ENCODE results near the gene SLC26A9. TPM values are rescaled to one million over a fixed set of nuclear protein-coding genes. Genes with fewer than 3 reads are reported as not detected.

SLC26A9 gene
- total RNA-seq, 4 donors from 2014 or later = not detected

DNA sequence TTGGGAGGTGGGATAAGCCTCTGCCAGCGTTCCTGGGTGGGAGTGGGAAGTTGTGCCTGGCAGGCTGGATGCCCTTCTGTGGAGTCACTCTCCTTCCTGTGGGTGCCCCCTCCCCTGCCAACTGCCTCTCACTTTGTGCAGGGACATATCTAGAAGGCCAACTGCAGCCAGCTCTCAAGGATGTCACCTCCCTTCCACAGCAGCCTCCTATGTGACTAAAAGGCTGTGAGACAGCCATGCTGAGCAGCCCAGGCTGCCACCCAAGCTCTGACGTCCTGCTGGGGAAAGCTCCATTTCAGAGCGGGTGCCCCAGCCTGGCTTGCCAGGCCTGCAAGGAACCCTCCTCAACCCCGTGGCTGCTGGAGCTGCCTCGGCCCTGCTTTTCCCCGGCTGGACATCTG, 19.6 kb upstream of the SLC26A9 start:
- Histone ChIP-seq H3K27me3 (no peaks in the 10 kb centered on the region), H3K9me3 (no peaks in the 10 kb centered on the region), H3K36me3 (no peaks in the 10 kb centered on the region), H3K4me3 (no peak overlapping the region), H3K4me1 (no peaks in the 10 kb centered on the region), H3K27ac (no peak overlapping the region)
- intact Hi-C loops (cut with DNase I; ENCODE audit: low total_unique reads) = no loop called here
- DNase-seq = no peak
- TF ChIP-seq, protein P1, sequence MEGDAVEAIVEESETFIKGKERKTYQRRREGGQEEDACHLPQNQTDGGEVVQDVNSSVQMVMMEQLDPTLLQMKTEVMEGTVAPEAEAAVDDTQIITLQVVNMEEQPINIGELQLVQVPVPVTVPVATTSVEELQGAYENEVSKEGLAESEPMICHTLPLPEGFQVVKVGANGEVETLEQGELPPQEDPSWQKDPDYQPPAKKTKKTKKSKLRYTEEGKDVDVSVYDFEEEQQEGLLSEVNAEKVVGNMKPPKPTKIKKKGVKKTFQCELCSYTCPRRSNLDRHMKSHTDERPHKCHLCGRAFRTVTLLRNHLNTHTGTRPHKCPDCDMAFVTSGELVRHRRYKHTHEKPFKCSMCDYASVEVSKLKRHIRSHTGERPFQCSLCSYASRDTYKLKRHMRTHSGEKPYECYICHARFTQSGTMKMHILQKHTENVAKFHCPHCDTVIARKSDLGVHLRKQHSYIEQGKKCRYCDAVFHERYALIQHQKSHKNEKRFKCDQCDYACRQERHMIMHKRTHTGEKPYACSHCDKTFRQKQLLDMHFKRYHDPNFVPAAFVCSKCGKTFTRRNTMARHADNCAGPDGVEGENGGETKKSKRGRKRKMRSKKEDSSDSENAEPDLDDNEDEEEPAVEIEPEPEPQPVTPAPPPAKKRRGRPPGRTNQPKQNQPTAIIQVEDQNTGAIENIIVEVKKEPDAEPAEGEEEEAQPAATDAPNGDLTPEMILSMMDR (IDR thresholded peaks at IDR 0.05) = no peak
- TF ChIP-seq POLR2A (IDR thresholded peaks at IDR 0.05) = no peak

DNA sequence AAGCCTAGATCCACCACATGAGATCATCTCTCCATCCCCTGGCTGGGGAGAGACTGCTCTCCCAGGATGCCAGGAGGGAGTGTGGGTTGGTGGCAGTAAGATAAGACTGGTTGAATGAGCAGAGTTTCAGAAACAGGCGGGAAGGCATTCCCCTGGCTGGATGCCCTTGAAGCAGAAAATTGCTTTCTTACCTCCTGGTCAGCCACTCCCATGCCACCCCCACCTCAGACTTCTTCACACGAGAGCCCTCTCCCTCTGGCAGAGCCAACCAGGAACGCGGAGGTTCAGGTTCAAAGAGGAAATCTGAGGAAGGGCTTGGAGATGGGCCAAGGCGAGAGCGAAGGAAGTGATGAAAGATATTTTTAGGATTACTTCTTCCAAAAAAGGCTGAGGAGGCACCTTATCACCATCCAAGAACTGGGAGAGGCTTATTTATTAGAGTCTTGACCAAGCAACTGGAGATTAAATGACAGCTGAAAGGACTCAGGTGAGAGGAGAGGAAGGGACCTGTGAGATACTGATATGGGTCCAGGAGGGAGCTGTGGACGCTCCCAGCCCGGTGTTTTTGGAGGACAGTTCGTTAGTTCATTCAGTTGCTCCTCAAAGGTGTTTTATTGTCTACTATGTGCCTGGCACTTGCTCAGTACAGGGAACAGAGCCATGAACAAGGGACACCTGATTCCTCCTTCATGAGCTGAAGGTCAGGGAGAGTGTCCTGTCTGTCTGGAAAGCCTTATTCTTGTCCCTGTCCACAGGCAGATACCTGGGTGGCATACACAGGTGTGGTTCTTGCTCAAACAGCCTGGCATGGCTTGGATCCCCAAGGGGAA, 18.9 kb upstream of the SLC26A9 start:
- no peaks in the 10 kb centered on the region for H3K36me3 ChIP-seq
- DNase-seq = no peak
- no peaks in the 10 kb centered on the region for H3K9me3 ChIP-seq
- no peaks in the 10 kb centered on the region for H3K27me3 ChIP-seq
- H3K4me1 ChIP-seq = no peaks in the 10 kb centered on the region
- TF ChIP-seq, protein P1 (IDR thresholded peaks at IDR 0.05) = no peak
- no peak for TF ChIP-seq POLR2A (IDR thresholded peaks at IDR 0.05)
- H3K27ac ChIP-seq = no peak overlapping the region
- H3K4me3 ChIP-seq = no peak overlapping the region
- intact Hi-C loops (cut with DNase I; ENCODE audit: low total_unique reads) = no loop called here

DNA sequence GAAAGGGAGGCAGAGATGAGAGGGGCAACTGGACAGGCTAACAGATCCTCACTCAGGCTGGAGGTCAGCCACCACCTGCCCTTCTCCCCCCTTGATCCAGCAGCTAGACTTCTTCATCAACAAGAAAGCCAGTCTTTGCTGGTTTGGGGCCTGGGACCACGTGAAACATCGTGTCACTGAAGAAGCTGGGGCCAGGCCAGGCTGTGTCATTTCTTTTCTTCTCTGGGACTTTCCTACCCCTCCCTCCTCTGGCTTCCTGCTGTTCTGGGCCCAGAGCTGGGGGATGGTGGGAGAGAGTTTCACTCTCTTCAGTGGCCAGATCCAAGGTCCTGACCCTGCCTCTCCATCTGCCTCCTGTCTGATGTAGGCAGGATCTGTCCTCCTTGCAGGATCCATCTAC, 18.1 kb upstream of the SLC26A9 start:
- Histone ChIP-seq H3K4me1 (no peaks in the 10 kb centered on the region), H3K27ac (no peak overlapping the region), H3K27me3 (no peaks in the 10 kb centered on the region), H3K9me3 (no peaks in the 10 kb centered on the region), H3K36me3 (no peaks in the 10 kb centered on the region), H3K4me3 (no peak overlapping the region)
- intact Hi-C loops (cut with DNase I; ENCODE audit: low total_unique reads) = no loop called here
- TF ChIP-seq POLR2A (IDR thresholded peaks at IDR 0.05) = no peak
- TF ChIP-seq, protein P1 (IDR thresholded peaks at IDR 0.05) = no peak
- no peak for DNase-seq

DNA sequence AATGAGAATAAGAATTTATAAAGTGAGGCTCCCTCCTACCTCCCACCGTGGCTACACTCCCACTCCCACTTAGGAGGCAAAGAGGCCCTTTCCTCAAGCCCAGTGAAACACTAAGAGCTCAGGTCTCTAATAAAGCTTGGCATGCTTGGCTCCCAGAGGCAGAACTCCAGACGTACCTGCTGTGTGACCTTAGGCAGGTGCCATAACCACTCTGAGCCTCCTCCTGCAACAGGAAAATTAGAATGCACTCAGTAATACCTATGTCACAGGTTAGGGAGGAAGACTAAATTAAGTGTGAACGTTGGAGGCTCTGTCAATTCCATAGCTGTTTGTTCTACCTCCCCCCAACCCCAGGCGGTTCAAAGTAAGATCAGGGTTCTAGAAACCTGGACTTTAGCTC, 16.5 kb upstream of the SLC26A9 start:
- Histone ChIP-seq H3K9me3 (no peaks in the 10 kb centered on the region), H3K36me3 (no peaks in the 10 kb centered on the region), H3K27ac (no peak overlapping the region), H3K4me3 (no peak overlapping the region), H3K4me1 (no peaks in the 10 kb centered on the region), H3K27me3 (no peaks in the 10 kb centered on the region)
- TF ChIP-seq, protein P1 (IDR thresholded peaks at IDR 0.05) = no peak
- no peak for TF ChIP-seq POLR2A (IDR thresholded peaks at IDR 0.05)
- intact Hi-C loops (cut with DNase I; ENCODE audit: low total_unique reads) = no loop called here
- no peak for DNase-seq

DNA sequence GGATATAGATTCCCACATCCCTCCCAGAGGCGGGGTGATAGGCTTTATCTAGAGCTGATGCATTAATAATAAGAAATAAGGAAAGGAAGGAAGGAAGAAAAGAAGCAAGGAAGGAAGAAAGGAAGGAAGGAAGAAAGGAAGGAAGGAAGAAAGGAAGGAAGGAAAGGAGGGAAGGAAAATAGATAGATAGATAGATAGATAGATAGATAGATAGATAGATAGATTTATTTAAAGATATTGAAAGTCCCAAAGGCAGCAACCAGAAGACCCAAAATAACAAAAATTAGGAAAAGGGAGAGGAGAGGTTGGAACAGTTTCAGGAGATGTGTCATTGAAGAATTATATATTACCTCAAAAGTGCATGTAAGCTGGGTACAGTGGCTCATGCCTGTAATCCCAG, 12.2 kb upstream of the SLC26A9 start:
- no peak overlapping the region for H3K27ac ChIP-seq
- H3K4me1 ChIP-seq = no peaks in the 10 kb centered on the region
- intact Hi-C loops (cut with DNase I; ENCODE audit: low total_unique reads) = no loop called here
- H3K9me3 ChIP-seq = no peaks in the 10 kb centered on the region
- H3K4me3 ChIP-seq = no peak overlapping the region
- no peak for DNase-seq
- no peak for TF ChIP-seq POLR2A (IDR thresholded peaks at IDR 0.05)
- TF ChIP-seq, protein P1 (IDR thresholded peaks at IDR 0.05) = no peak
- no peaks in the 10 kb centered on the region for H3K27me3 ChIP-seq
- no peaks in the 10 kb centered on the region for H3K36me3 ChIP-seq
